Measurements from ENCODE around the gene ADCY3.
A peak's percentile ranks its signal among the peaks of the same experiment; 100 is the strongest.

The ADCY3 gene

GRCh38 chr2:24925815-24926214, 5.8 kb upstream of the ADCY3 start:
- no peak for DNase-seq (ENCODE audit: low read depth, low spot score)

GRCh38 chr2:24924732-24925131, 4.7 kb upstream of the ADCY3 start:
- no peak for DNase-seq (ENCODE audit: low read depth, low spot score)

DNA sequence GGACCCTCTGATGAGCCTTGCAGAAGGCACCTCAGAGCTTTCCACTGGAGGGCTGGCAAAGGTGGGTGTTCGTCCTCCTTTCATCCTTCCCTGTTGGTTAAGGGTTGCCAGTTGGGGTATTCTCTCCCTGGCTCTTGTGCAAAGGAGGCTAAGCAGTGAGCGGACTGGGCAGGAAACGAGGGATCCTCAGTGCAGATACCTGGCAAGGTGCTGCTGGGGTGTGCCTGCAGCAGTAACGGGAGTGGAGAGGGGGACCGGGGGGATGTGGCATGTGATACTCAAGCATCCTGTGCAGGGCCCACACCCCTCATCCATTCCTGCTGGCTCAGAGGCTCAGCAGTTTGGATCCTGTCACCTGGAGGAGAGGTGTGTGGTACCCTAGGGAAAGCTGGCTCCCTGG, 4.2 kb upstream of the ADCY3 start:
- no peak for DNase-seq (ENCODE audit: low read depth, low spot score)

GRCh38 chr2:24923106-24923505, 3.1 kb upstream of the ADCY3 start:
- DNase-seq (ENCODE audit: low read depth, low spot score), result no peak

- DNase-seq (ENCODE audit: low read depth, low spot score), result no peak
Measured at GRCh38 chr2:24922556-24922955, 2.5 kb upstream of the ADCY3 start.

GRCh38 chr2:24920809-24921441, 888 bp upstream of the ADCY3 start:
- no peak for DNase-seq (ENCODE audit: low read depth, low spot score)

DNA sequence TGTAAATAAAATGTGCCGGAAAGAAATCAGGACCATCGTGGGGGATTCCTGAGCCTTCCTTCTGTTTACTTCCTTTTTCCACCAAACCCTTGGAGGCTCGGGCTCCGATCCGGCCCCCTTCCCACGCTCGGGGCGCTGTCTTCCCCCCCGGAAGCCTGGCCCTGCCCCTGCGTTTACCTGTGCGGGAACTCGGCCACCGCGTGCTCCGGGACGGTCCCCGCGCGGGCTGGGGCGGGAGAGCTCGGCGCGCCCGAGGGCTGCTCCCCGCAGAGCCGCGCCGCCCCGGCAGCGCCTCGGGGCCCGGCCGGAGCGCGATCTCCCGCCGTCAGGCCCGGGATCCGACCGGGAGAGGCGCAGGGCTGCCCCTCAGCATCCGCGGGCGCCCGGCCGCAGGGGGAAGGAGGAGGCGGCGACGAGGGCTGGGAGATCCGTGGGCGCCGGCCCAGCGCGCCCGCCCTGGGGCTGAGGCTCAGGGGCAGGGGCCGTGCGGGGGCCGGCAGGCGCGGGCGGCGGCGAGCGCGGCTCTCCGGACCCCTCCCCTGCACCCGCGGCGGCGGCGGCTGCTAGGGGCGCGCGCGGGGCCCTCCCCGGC, 435 bp downstream of the ADCY3 start:
- DNase-seq (ENCODE audit: low read depth, low spot score), result no peak

DNA sequence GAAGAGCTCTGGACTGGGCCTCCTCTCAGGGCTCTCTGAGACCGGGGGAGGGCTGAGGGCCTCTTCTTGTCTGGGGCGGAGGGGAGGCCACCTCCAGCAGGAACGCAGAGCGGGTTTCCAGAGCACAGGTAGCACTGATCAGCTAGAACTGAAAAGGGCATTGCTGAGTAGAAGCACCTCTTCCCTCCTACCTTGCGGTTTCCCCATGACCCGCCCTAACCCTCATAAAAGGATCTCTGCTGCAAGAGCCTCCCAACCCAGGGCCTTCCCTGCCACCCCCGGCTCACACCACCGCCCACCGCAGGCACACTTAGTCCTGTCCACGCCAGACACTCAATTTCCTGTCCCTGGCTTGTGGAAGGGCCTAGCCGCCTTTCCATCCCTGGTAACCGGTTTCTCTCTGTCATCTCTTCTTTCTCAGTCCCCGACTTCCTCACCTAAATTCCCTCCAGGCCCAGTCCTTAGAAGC, 966 bp downstream of the ADCY3 start:
- DNase-seq (ENCODE audit: low read depth, low spot score), result no peak

- no peak for DNase-seq (ENCODE audit: low read depth, low spot score)
Measured at GRCh38 chr2:24918326-24919036, 1.6 kb downstream of the ADCY3 start.

- DNase-seq (ENCODE audit: low read depth, low spot score), result no peak
Measured at GRCh38 chr2:24917731-24918325, 2.2 kb downstream of the ADCY3 start.

DNA sequence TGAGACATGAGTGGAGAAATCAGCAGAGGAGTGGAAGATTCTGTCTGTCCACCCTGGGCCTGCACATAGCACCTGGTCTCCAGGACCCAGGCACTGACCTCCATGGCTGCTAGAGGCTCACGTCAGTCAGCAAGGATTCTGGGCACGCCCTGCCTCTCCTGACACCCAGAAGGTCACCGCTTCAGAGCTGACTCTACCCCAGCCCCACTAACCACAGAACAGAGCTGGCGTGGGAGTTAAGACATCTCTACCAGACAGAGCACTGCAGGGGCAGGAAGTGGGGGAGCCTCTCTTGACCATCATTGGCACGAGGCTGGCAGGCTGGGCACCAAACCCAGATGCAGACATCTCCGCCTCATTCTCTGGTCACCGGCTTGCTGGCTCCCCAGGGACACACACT, 3.0 kb downstream of the ADCY3 start:
- DNase-seq (ENCODE audit: low read depth, low spot score), result no peak

- DNase-seq (ENCODE audit: low read depth, low spot score), result peak; percentile 58
Measured at GRCh38 chr2:24915796-24916195, 4.2 kb downstream of the ADCY3 start.

GRCh38 chr2:24915175-24915574, 4.9 kb downstream of the ADCY3 start:
- no peak for DNase-seq (ENCODE audit: low read depth, low spot score)

- DNase-seq (ENCODE audit: low read depth, low spot score), result no peak
Measured at GRCh38 chr2:24914713-24915112, 5.3 kb downstream of the ADCY3 start.

DNA sequence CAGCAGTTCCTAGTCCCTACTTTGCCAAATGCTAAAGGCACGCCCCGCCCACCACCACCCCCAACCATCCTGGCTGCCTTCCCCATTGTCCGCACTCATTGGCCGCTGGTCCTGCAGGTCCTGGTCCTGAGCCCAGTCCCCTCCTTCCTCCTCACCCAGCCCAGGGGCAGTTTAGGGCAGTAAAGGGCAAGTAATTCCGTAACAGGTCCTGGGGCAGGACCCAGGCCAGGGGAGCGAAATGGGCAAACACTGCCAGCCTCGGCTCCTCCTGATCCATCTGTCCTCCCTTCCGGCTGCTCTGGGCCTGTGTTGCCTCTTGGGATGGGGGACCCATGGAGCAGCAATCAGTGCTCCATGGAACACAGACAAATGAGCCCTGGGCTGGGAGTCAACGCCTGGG, 6.1 kb downstream of the ADCY3 start:
- no peak for DNase-seq (ENCODE audit: low read depth, low spot score)

- no peak for DNase-seq (ENCODE audit: low read depth, low spot score)
Measured at GRCh38 chr2:24912986-24913385, 7.1 kb downstream of the ADCY3 start.

- DNase-seq (ENCODE audit: low read depth, low spot score), result no peak
Measured at GRCh38 chr2:24912523-24912922, 7.5 kb downstream of the ADCY3 start.

GRCh38 chr2:24910245-24910644, 9.8 kb downstream of the ADCY3 start:
- DNase-seq (ENCODE audit: low read depth, low spot score), result no peak

GRCh38 chr2:24909555-24910177, 10.4 kb downstream of the ADCY3 start:
- DNase-seq (ENCODE audit: low read depth, low spot score), result no peak

DNA sequence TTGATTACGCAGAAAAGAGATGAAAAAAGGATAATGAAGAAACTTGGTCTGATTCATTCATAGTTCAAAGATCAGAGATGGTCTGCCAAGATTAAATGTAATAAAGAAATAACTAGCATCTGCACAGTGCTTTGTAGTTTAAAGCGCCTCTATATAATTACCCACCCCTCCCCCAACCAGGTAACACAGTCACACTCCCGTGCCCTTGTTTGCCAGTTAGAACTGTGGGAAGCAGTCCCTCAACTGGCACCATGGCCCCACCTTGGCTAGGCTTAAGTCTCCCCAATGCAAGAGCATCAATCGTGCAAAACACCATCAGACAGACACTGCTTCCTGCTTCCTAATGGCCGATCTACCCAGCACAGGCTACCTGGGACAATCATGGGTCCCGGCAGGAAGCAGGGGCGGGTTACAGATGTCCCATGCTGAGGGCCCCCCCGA, 11.6 kb downstream of the ADCY3 start:
- no peak for DNase-seq (ENCODE audit: low read depth, low spot score)

GRCh38 chr2:24907116-24907515, 12.9 kb downstream of the ADCY3 start:
- DNase-seq (ENCODE audit: low read depth, low spot score), result no peak

- DNase-seq (ENCODE audit: low read depth, low spot score), result no peak
Measured at GRCh38 chr2:24906466-24906865, 13.6 kb downstream of the ADCY3 start.
